ENCODE data around the gene KDM3A. TPM values are rescaled to one million over a fixed set of nuclear protein-coding genes. Genes with fewer than 3 reads are reported as not detected.

Gene KDM3A
- total and polyA plus RNA-seq, 7 donors, result 11.3 to 61.2 (median 33.6) TPM

DNA sequence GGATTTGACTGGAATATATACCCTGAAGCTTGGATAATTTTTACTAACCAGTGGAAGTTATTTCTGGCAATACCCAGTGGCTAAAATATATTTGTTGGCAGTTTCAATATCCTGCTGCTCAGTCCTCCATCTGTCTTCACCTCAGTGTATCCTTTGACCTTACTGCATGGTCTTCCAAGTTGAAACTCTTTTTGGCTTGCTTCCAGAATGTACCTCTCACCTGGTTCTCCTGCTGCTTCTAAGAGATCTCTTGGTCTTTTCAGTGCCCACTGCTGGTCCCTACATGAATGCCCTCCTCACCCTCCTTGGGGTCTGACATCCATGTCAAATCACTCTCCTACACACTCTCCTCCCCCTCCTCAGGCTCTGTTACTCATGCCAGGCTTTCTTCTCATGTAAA lies 4.8 kb upstream of the KDM3A start:
- TF ChIP-seq POLR2AphosphoS5 (IDR thresholded peaks at IDR 0.05), result no peak
- no peak for TF ChIP-seq POLR2A (IDR thresholded peaks at IDR 0.05)
- TF ChIP-seq EP300 (IDR thresholded peaks at IDR 0.05), result no peak
- TF ChIP-seq, protein P1, sequence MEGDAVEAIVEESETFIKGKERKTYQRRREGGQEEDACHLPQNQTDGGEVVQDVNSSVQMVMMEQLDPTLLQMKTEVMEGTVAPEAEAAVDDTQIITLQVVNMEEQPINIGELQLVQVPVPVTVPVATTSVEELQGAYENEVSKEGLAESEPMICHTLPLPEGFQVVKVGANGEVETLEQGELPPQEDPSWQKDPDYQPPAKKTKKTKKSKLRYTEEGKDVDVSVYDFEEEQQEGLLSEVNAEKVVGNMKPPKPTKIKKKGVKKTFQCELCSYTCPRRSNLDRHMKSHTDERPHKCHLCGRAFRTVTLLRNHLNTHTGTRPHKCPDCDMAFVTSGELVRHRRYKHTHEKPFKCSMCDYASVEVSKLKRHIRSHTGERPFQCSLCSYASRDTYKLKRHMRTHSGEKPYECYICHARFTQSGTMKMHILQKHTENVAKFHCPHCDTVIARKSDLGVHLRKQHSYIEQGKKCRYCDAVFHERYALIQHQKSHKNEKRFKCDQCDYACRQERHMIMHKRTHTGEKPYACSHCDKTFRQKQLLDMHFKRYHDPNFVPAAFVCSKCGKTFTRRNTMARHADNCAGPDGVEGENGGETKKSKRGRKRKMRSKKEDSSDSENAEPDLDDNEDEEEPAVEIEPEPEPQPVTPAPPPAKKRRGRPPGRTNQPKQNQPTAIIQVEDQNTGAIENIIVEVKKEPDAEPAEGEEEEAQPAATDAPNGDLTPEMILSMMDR (IDR thresholded peaks at IDR 0.05), result no peak
- peaks cover 0 to 19% (median 4%) of the 10 kb centered on the region in 4 donors for H3K9me3 ChIP-seq
- DNase-seq, result no peak
- peaks cover 0 to 2% (median 0%) of the 10 kb centered on the region in 4 donors for H3K4me1 ChIP-seq
- H3K27me3 ChIP-seq, result no peaks in the 10 kb centered on the region
- intact Hi-C loops (cut with DNase I), result no loop called here
- no peak overlapping the region for H3K4me3 ChIP-seq
- H3K36me3 ChIP-seq, result no peaks in the 10 kb centered on the region
- H3K27ac ChIP-seq, result no peak overlapping the region

DNA sequence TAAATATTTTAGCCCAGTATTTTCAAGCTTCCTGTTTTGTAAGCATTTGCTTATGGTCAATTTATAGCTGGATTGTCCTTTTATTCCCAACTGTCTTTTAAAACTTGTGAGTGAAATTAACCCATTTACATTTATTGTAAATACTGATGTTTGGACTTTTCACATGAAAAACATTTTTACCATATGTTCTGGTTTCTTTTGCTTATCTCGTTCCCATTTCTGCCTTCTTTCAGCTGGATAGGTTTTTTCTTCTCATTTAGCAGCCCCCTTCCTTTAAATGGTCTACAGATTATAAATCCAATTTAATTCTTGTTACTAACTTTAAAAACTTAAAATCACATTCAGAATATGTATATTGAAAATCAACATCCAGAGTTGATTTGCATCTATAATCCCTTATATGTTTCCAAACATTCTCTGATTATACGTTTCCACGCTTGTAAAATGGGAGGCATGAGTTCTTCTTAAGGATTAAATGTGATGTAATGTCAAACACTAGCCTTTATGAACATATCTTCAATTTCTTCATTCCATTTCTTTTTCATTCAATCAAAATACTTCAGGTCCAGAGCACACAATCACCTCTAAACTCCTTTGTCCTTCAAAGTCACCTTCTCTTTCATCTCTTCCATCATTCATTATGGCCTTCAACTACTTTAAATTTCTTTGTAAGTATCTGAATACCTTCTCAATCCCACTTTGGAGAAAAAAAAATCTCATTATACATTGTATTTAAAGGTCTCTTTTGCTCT lies 1.1 kb upstream of the KDM3A start:
- TF ChIP-seq POLR2AphosphoS5 (IDR thresholded peaks at IDR 0.05), result no peak
- TF ChIP-seq, protein P1 (IDR thresholded peaks at IDR 0.05), result no peak
- no peaks in the 10 kb centered on the region for H3K36me3 ChIP-seq
- DNase-seq, result no peak
- peaks cover 0 to 19% (median 4%) of the 10 kb centered on the region in 4 donors for H3K9me3 ChIP-seq
- intact Hi-C loops (cut with DNase I), result loop anchor here (5.0 kb wide), 4 partner anchors 122 to 243 kb away; partner anchors contain the start of genes CHMP3, IMMT, MRPL35 and RNF103
- H3K4me3 ChIP-seq, result peak overlapping the region in 3 of 4 donors; percentile 62 to 84 (median 75)
- no peaks in the 10 kb centered on the region for H3K27me3 ChIP-seq
- peak overlapping the region; percentile 95 to 98 (median 97) for H3K27ac ChIP-seq
- WGBS, 2 donors, result 92 to 95% methylated on average over 3 of the region's 3 CpGs
- peaks cover 2 to 24% (median 23%) of the 10 kb centered on the region in 4 donors for H3K4me1 ChIP-seq

DNA sequence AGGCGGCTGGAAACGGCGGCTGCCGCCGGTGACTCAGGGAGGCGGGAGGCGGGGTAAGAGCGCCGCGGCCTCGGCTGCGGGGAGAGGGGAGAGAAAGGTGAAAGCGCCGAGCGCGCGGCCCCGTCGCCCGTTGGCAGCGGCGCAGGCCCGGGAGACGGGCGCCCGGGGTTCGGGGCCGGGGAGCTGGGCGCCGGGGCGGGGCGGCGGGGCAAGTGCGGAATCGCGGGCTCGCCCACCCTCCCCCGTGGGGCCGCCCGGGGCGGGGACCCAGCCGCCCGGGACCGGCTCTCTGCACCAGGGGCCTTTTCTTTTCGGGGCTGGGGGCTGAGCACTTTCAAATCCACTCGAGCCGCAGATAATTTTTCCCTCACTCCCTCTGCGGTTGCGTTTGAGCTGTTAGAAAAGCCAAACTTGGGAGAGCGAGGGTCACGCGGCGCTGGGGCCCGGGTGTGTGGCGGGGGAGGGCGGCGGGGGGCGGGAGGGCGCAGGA lies 266 bp downstream of the KDM3A start:
- H3K36me3 ChIP-seq, result no peaks in the 10 kb centered on the region
- peak overlapping the region; percentile 62 to 88 (median 80) for H3K4me3 ChIP-seq
- DNase-seq, result no peak
- peaks cover 2 to 37% (median 36%) of the 10 kb centered on the region in 4 donors for H3K4me1 ChIP-seq
- peak overlapping the region; percentile 95 to 98 (median 97) for H3K27ac ChIP-seq
- peaks cover 0 to 19% (median 4%) of the 10 kb centered on the region in 4 donors for H3K9me3 ChIP-seq
- WGBS, 2 donors, result 1% methylated on average over 59 of the region's 59 CpGs
- H3K27me3 ChIP-seq, result no peaks in the 10 kb centered on the region
- TF ChIP-seq EP300 (IDR thresholded peaks at IDR 0.05), result no peak
- TF ChIP-seq POLR2AphosphoS5 (IDR thresholded peaks at IDR 0.05), result peak; percentile 97 to 99 (median 98)
- intact Hi-C loops (cut with DNase I), result loop anchor here (5.0 kb wide), 4 partner anchors 121 to 244 kb away; partner anchors contain the start of genes CHMP3, IMMT, MRPL35 and RNF103

DNA sequence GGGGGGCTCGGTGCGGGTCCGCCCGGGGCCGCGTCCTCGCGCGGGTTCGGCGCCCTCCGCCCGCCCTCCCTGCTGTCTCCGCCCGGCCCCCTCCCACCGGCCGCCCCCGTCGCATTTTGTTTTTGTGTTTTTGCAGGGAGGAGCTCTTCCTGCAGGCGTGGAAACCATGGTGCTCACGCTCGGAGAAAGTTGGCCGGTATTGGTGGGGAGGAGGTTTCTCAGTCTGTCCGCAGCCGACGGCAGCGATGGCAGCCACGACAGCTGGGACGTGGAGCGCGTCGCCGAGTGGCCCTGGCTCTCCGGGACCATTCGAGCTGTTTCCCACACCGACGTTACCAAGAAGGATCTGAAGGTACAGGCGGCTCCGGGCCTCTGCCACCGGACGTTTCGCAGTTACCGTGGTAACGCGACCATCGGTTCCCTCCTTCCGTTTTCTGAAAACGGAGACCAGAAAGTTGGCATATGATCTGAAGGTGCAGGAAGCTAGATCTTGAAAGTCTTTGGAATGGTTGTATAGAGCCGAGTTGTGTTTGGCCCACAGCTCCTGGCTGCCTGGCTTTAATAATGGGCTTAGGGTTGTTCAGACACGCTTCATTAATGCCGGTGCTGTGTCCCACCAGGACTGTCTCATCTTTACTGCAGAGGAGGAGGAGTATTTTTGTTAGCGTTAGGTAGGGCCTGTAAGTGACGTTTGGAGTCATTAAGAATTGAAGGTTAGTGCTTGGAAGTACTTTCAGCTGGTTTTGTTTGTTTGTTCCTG lies 891 bp downstream of the KDM3A start:
- H3K27ac ChIP-seq, result peak overlapping the region; percentile 95 to 98 (median 97)
- intact Hi-C loops (cut with DNase I), result loop anchor here (5.0 kb wide), 4 partner anchors 120 to 245 kb away; partner anchors contain the start of genes CHMP3, IMMT, MRPL35 and RNF103
- peak overlapping the region; percentile 62 to 88 (median 80) for H3K4me3 ChIP-seq
- no peaks in the 10 kb centered on the region for H3K36me3 ChIP-seq
- peaks cover 2 to 44% (median 40%) of the 10 kb centered on the region in 4 donors for H3K4me1 ChIP-seq
- TF ChIP-seq, protein P1 (IDR thresholded peaks at IDR 0.05), result no peak
- peak in 3 of 4 donors; percentile 33 to 53 (median 42) for TF ChIP-seq POLR2AphosphoS5 (IDR thresholded peaks at IDR 0.05)
- TF ChIP-seq POLR2A (IDR thresholded peaks at IDR 0.05), result peak in 1 of 2 donors; percentile 10
- H3K27me3 ChIP-seq, result no peaks in the 10 kb centered on the region
- WGBS, 2 donors, result 0% methylated on average over 53 of the region's 53 CpGs
- peak; percentile 73 for DNase-seq
- H3K9me3 ChIP-seq, result peaks cover 0 to 19% (median 4%) of the 10 kb centered on the region in 4 donors

Data from sigmoid colon (tissue), 7 donors.